Panc1 (cell line): ENCODE results near the gene CEP164. TPM values are rescaled to one million over a fixed set of nuclear protein-coding genes. Genes with fewer than 3 reads are reported as not detected.

Experiments
- ATAC-seq: fragments of 200-7000 bp; cut with Tn5 transposase; 2 replicates; pipeline ENCODE4 v1.9.1; 2020; ENCODE audit warnings: mild to moderate bottlenecking, moderate library complexity
- BruUV-seq: library from RNA; stranded (reverse); fragments of 400-500 nt; replicated peaks from 2 replicates; lab custom pipeline; 2021; lab: Mats Ljungman, UMichigan
- CTCF ChIA-PET: fragments of 300-600 bp; sonication (Branson Sonifier 250); formaldehyde crosslinking; loops from one replicate; lab custom pipeline; 2022; ENCODE audit warnings: antibody characterized with exemption; lab: Charles Lee
- POLR2A ChIA-PET: fragments of 300-600 bp; sonication (Branson Sonifier 250); formaldehyde crosslinking; loops from one replicate; lab custom pipeline; 2022; ENCODE audit warnings: antibody characterized with exemption; lab: Charles Lee
- DNase-seq: peaks from one replicate; pipeline ENCODE4 v3.0.0-alpha.2; 2010; ENCODE audit warnings: low read depth, low spot score
- H3K27ac ChIP-seq: 2 replicates; pipeline ENCODE4 v1.5.1; 2011; ENCODE audit warnings: mild to moderate bottlenecking, low read length, inconsistent platforms
- H3K27me3 ChIP-seq: fragments of 200-500 bp; sonication (Bioruptor generic); 2 replicates; pipeline ENCODE4 v1.6.0; 2014; ENCODE audit warnings: low read length, inconsistent platforms; ENCODE audit not compliant: control insufficient read depth, insufficient read depth
- H3K36me3 ChIP-seq: fragments of 200-500 bp; sonication (Bioruptor generic); 2 replicates; pipeline ENCODE4 v1.5.1; 2014; ENCODE audit warnings: inconsistent platforms, mild to moderate bottlenecking, low read length, moderate library complexity; ENCODE audit not compliant: control insufficient read depth, insufficient read depth
- H3K4me1 ChIP-seq: 2 replicates; pipeline ENCODE4 v1.5.1; 2011; ENCODE audit warnings: inconsistent platforms, mild to moderate bottlenecking, low read length, moderate library complexity; ENCODE audit not compliant: control insufficient read depth, insufficient read depth
- H3K4me3 ChIP-seq, 2 experiments: 2 replicates each; pipeline ENCODE4 v1.5.1; 2011 to 2012; ENCODE audit warnings: low read depth in 2 of 2, low read length in 2 of 2, mild to moderate bottlenecking in 2 of 2, inconsistent platforms in 1 of 2, moderate library complexity in 1 of 2
- H3K9me3 ChIP-seq: fragments of 200-500 bp; sonication (Bioruptor generic); 2 replicates; pipeline ENCODE4 v1.5.1; 2014; ENCODE audit warnings: low read depth, mild to moderate bottlenecking, inconsistent platforms, low read length, moderate library complexity; ENCODE audit not compliant: control insufficient read depth, insufficient read depth
- CTCF ChIP-seq: fragments of 450-650 bp; IDR thresholded peaks from 2 replicates; pipeline ENCODE4 v1.5.1; 2017; ENCODE audit warnings: mild to moderate bottlenecking
- POLR2AphosphoS5 ChIP-seq: IDR thresholded peaks from 2 replicates; pipeline ENCODE4 v1.6.1; 2012; ENCODE audit warnings: mild to moderate bottlenecking, low read depth, low read length, moderate library complexity
- REST ChIP-seq, 2 experiments: IDR thresholded peaks; 2 replicates each; pipeline ENCODE4 v1.6.1; 2011 to 2012; ENCODE audit warnings: low read depth in 2 of 2, control low read depth in 1 of 2, low read length in 1 of 2, mild to moderate bottlenecking in 1 of 2, moderate library complexity in 1 of 2; ENCODE audit not compliant: insufficient read depth in 1 of 2
- SIN3A ChIP-seq: IDR thresholded peaks from 2 replicates; pipeline ENCODE4 v1.6.1; 2012; ENCODE audit warnings: low read depth, mild to moderate bottlenecking, low read length, moderate library complexity, borderline replicate concordance; ENCODE audit not compliant: insufficient read depth
- TCF7L2 ChIP-seq: IDR thresholded peaks from 2 replicates; pipeline ENCODE4 v1.6.1; 2011; ENCODE audit warnings: mild to moderate bottlenecking, low read depth, low read length, inconsistent platforms
- in situ Hi-C: cut with HindIII; loops from 2 replicates; pipeline ENCODE4 v1.10.0; 2016; ENCODE audit warnings: low sequenced_read_pairs, low pct_unique_long_range_greater_than_20kb
- intact Hi-C: fragments of 100-400 bp; cut with micrococcal nuclease; formaldehyde crosslinking; loops from one replicate; pipeline ENCODE4 v1.10.0; 2022; ENCODE audit not compliant: unreplicated experiment
- total RNA-seq: library from RNA; stranded (reverse); gene quantifications from one replicate; pipeline ENCODE4 v1.2.1, GENCODE V29; 2021; ENCODE audit not compliant: unreplicated experiment

CEP164 gene
- total RNA-seq, 1 experiment from 2014 or later, result 75.4 TPM

DNA sequence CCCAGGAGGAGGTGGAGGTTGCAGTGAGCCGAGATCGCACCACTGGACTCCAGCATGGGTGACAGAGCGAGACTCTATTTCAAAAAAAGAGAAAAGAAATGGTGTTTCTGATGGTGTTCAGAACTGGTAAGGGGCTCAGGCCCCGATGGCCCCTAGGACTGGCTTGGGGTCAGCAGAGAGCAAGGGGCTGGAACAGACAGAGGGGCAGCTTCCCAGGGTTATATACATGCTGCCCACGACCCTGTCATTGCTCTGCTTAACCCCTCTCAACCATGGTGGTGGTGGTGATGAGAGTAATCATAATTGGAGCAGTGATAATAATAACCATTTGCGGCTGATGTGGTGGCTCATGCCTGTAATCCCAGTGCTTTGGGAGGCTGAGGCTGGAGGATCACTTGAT lies 79.4 kb downstream of the CEP164 start:
- CTCF ChIA-PET, result no interaction called here
- H3K27me3 ChIP-seq, result no peaks in the 10 kb centered on the region
- no TSS peak for BruUV-seq
- no peaks in the 10 kb centered on the region for H3K36me3 ChIP-seq
- POLR2A ChIA-PET, result no interaction called here
- H3K4me3 ChIP-seq, result no peak overlapping the region
- intact Hi-C loops (no loop called here), in situ Hi-C loops (no loop called here)
- ATAC-seq (no peak), DNase-seq (no peak)
- no peaks in the 10 kb centered on the region for H3K4me1 ChIP-seq
- peaks cover 4% of the 10 kb centered on the region; the same call in 1 of the 2 replicates for H3K9me3 ChIP-seq
- H3K27ac ChIP-seq, result no peak overlapping the region
- no peak for TF ChIP-seq TCF7L2
- no peak for TF ChIP-seq POLR2AphosphoS5
- no peak for TF ChIP-seq REST (IDR thresholded peaks at IDR 0.05; ENCODE audit: insufficient read depth in 1 of 2, low read depth in 2 of 2, low read length in 1 of 2)
- TF ChIP-seq SIN3A, result no peak
- no peak for TF ChIP-seq CTCF

- TF ChIP-seq POLR2AphosphoS5 (no peak), SIN3A (no peak), TCF7L2 (no peak), CTCF (no peak), REST (IDR thresholded peaks at IDR 0.05; ENCODE audit: insufficient read depth in 1 of 2, low read depth in 2 of 2, low read length in 1 of 2) (no peak)
- intact Hi-C loops (no loop called here), in situ Hi-C loops (no loop called here)
- BruUV-seq, result no TSS peak
- ChIA-PET CTCF (no interaction called here), POLR2A (no interaction called here)
- peaks cover 4% of the 10 kb centered on the region; the same call in 1 of the 2 replicates for H3K9me3 ChIP-seq
- no peaks in the 10 kb centered on the region for H3K27me3 ChIP-seq
- H3K27ac ChIP-seq, result no peak overlapping the region
- no peak overlapping the region for H3K4me3 ChIP-seq
- DNase-seq (no peak), ATAC-seq (no peak)
- H3K4me1 ChIP-seq, result no peaks in the 10 kb centered on the region
- H3K36me3 ChIP-seq, result no peaks in the 10 kb centered on the region
Measured at GRCh38 chr11:117408356-117408755, 80.7 kb downstream of the CEP164 start.
